ENCODE measurements around the gene SYT2. TPM values are rescaled to one million over a fixed set of nuclear protein-coding genes. Genes with fewer than 3 reads are reported as not detected.

The SYT2 gene
- total and polyA plus RNA-seq, 2 of the 13 experiments (the other 11 are each of a cell fraction or from before 2014, with no cell fraction given) = not detected

- ChIA-PET CTCF (ENCODE audit: low intra/inter-chr PET ratio, low total read pairs) (interaction anchor here (1.1 to 1.7 kb wide), 3 partner anchors 26 to 120 kb away, joined by 3 to 12 read pairs (median 4); no protein-coding TSS in a partner anchor), POLR2A (no interaction called here)
- in situ Hi-C loops (cut with HindIII; ENCODE audit: extremely low pct_ligation_motif_present, low pct_unique_long_range_greater_than_20kb) (loop anchor here (10.0 kb wide), 1 partner anchor 95 kb away; no protein-coding TSS in a partner anchor), intact Hi-C loops (cut with micrococcal nuclease; ENCODE audit: unreplicated experiment) (loop anchor here (1.0 kb wide), 1 partner anchor 99 kb away; no protein-coding TSS in a partner anchor)
- Histone ChIP-seq H3K27ac (ENCODE audit: extremely low read length, insufficient read depth, low read length) (no peak overlapping the region), H3K79me2 (ENCODE audit: insufficient read depth, low read length) (no peaks in the 10 kb centered on the region), H2AFZ (ENCODE audit: low read length) (no peak overlapping the region), H4K20me1 (ENCODE audit: insufficient read depth, low read length) (no peaks in the 10 kb centered on the region; the same call in 1 of the 2 replicates), H3K4me2 (ENCODE audit: low read depth, low read length) (no peak overlapping the region), H3K4me1 (ENCODE audit: insufficient read depth, low read length) (no peaks in the 10 kb centered on the region), H3K9me3 (ENCODE audit: low read length) (no peaks in the 10 kb centered on the region), H3K9ac (ENCODE audit: insufficient read depth, low read depth, low read length) (no peak overlapping the region), H3K36me3 (replicated peaks in 1 of 2; ENCODE audit: control insufficient read depth in 1 of 2, insufficient read depth in 2 of 2, low read length in 2 of 2) (no peaks in the 10 kb centered on the region), H3K27me3 (ENCODE audit: control insufficient read depth in 1 of 2, insufficient read depth in 2 of 2, low read length in 2 of 2) (no peaks in the 10 kb centered on the region), H3K4me3 (replicated peaks in 1 of 3; ENCODE audit: insufficient read depth in 1 of 3, low read depth in 2 of 3, low read length in 3 of 3) (no peak overlapping the region)
- peak; percentile 49 for DNase-seq (ENCODE audit: low spot score)
- no peak for TF ChIP-seq ZMYM4 (CRISPR knock-in tag; IDR thresholded peaks at IDR 0.05)
- TF ChIP-seq STAG1 (CRISPR knock-in tag; IDR thresholded peaks at IDR 0.05) = peak; percentile 87
- peak; percentile 58 for TF ChIP-seq XRCC5 (optimal IDR thresholded peaks at IDR 0.05; ENCODE audit: low read length)
- TF ChIP-seq CHD4 (IDR thresholded peaks at IDR 0.05; ENCODE audit: borderline replicate concordance, low read length) = no peak
- peak; percentile 86 for TF ChIP-seq CTCF (CRISPR knock-in tag; IDR thresholded peaks at IDR 0.05)
- peak; percentile 74 for TF ChIP-seq SMC3 (IDR thresholded peaks at IDR 0.05; ENCODE audit: low read length)
- peak; percentile 50; the same call in 1 of the 2 replicates for TF ChIP-seq KDM2A (CRISPR knock-in tag; IDR thresholded peaks at IDR 0.05; ENCODE audit: borderline replicate concordance, low read depth)
- peak; percentile 79 for TF ChIP-seq RAD21 (CRISPR knock-in tag; IDR thresholded peaks at IDR 0.05)
- FAIRE-seq = peak; percentile 21
- 21% methylated on average over 6 of the region's 16 CpGs for whole genome bisulfite sequencing (ENCODE audit: low lambda C conversion rate)
- peak; percentile 93 for ATAC-seq
- no TSS peak for BruUV-seq (replicated peaks)
Observed at GRCh38 chr1:202599669-202600431, 110.4 kb downstream of the SYT2 start.
